Activated B cell treated with CpG ODN at 0.5 μM for 24 hours (primary cell): Measurements from ENCODE around the gene HERC4. TPM values are rescaled to one million over a fixed set of nuclear protein-coding genes. Genes with fewer than 3 reads are reported as not detected.

Source experiments
- ATAC-seq: fragments of 200-7000 bp; cut with Tn5 transposase; one replicate; pipeline ENCODE4 v1.10.0; 2021; ENCODE audit warnings: low read depth, mild to moderate bottlenecking, moderate library complexity
- CTCF ChIA-PET: fragments of 350-600 bp; sonication (Branson Sonifier 250); formaldehyde crosslinking; loops from one replicate; lab custom pipeline; 2021; ENCODE audit warnings: antibody characterized with exemption; lab: Charles Lee
- POLR2A ChIA-PET: fragments of 350-600 bp; sonication (Branson Sonifier 250); formaldehyde crosslinking; loops from one replicate; lab custom pipeline; 2021; ENCODE audit warnings: antibody characterized with exemption; lab: Charles Lee
- DNase-seq: peaks from one replicate; pipeline ENCODE4 v3.0.0; 2022
- H3K27ac Mint-ChIP-seq: one replicate; pipeline ENCODE4 v1.8.0; 2020; ENCODE audit warnings: mixed read lengths
- H3K27me3 Mint-ChIP-seq: one replicate; pipeline ENCODE4 v1.8.0; 2021; ENCODE audit warnings: mixed read lengths
- H3K36me3 Mint-ChIP-seq: one replicate; pipeline ENCODE4 v1.8.0; 2021; ENCODE audit warnings: low read depth, mixed read lengths
- H3K4me1 Mint-ChIP-seq: one replicate; pipeline ENCODE4 v1.8.0; 2021; ENCODE audit warnings: mixed read lengths
- H3K4me3 Mint-ChIP-seq: one replicate; pipeline ENCODE4 v1.8.0; 2020; ENCODE audit warnings: mild to moderate bottlenecking, mixed read lengths
- H3K9me3 Mint-ChIP-seq: one replicate; pipeline ENCODE4 v1.8.0; 2020; ENCODE audit warnings: mixed read lengths
- CTCF ChIP-seq: fragments of 200-600 bp; IDR thresholded peaks from one replicate; pipeline ENCODE4 v1.8.0; 2022; ENCODE audit warnings: antibody characterized with exemption, mild to moderate bottlenecking
- intact Hi-C: fragments of 100-400 bp; cut with micrococcal nuclease; formaldehyde crosslinking; loops from one replicate; pipeline ENCODE4 v1.15.1; 2024
- total RNA-seq: library from RNA; stranded (reverse); gene quantifications from 2 replicates; pipeline ENCODE4 v1.2.3, GENCODE V29; 2022

Gene HERC4
- total RNA-seq, 1 donor from 2014 or later, result 84.2 TPM

DNA sequence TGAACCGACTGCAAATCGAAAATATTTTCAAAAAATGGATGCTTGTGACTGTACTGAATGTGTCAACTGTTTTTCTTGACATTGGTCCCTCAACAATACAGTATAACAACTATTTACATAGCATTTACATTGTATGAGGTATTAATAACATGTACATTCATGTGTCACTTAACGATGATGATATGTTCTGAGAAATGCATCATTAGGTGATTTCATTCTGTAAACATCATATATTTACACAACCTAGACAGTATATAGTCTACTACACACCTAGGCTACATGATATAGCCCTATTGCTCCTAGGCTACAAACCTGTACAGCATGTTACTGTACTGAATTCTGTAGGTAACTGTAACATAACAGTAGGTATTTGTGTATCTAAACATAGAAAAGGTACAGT, 150.9 kb downstream of the HERC4 start:
- CTCF ChIA-PET, result no interaction called here
- TF ChIP-seq CTCF, result no peak
- no peaks in the 10 kb centered on the region for H3K9me3 Mint-ChIP-seq

DNA sequence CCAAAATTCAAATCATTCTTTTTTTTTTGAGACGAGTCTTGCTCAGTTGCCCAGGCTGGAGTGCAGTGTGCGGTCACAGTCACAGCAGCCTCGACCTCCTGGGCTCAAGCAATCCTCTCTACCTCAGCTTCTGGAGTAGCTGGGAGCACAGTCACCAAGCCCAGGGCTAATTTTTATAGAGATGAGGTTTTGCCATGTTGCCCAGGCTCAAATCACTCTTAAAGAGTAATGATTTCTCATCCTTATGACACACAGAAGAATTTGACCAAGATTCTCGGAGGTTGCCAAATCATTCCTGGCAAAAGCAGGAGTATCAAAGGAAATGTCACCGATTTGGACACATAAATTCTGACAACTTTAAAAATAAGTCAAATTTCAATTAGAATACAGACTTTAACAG, 151.5 kb downstream of the HERC4 start:
- no peak overlapping the region for H3K4me3 Mint-ChIP-seq
- ATAC-seq (no peak), DNase-seq (no peak)
- intact Hi-C loops, result no loop called here
- no peaks in the 10 kb centered on the region for H3K4me1 Mint-ChIP-seq
- POLR2A ChIA-PET, result no interaction called here
- peaks cover 79% of the 10 kb centered on the region for H3K36me3 Mint-ChIP-seq
- TF ChIP-seq CTCF, result no peak
- no peaks in the 10 kb centered on the region for H3K27me3 Mint-ChIP-seq
- H3K9me3 Mint-ChIP-seq, result no peaks in the 10 kb centered on the region
- no peak overlapping the region for H3K27ac Mint-ChIP-seq
- CTCF ChIA-PET, result no interaction called here

More for the DNA sequence above, 150.9 kb downstream of the HERC4 start:
- ATAC-seq (no peak), DNase-seq (no peak)
- no peak overlapping the region for H3K27ac Mint-ChIP-seq
- no peak overlapping the region for H3K4me3 Mint-ChIP-seq
- POLR2A ChIA-PET, result no interaction called here
- intact Hi-C loops, result no loop called here
- H3K36me3 Mint-ChIP-seq, result peaks cover 78% of the 10 kb centered on the region
- no peaks in the 10 kb centered on the region for H3K4me1 Mint-ChIP-seq
- H3K27me3 Mint-ChIP-seq, result no peaks in the 10 kb centered on the region

DNA sequence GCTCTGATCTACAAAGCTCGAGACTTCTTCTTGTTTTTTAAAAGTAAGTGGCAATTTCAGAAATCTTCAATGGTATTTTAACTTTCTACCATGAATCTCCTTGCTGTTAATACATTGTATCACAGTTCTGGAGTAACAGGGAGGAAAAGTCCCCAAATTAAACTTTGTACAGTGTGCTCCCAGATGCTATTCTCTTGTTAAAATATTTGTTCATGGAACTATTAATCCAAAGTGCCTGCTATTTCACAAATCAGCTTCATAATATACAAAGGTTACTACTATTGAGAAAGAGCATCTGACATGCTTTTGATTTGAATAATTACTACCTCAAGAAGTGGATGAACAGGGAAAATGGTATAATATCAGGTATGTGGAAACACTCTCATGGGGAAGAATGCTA, 154.0 kb downstream of the HERC4 start:
- no peaks in the 10 kb centered on the region for H3K9me3 Mint-ChIP-seq
- H3K27me3 Mint-ChIP-seq, result no peaks in the 10 kb centered on the region
- H3K4me3 Mint-ChIP-seq, result no peak overlapping the region
- CTCF ChIA-PET, result interaction anchor here (1.0 kb wide), 1 partner anchor 15 kb away, joined by 3 read pairs; no protein-coding TSS in a partner anchor
- intact Hi-C loops, result no loop called here
- no peak for TF ChIP-seq CTCF
- no peak for ATAC-seq
- H3K27ac Mint-ChIP-seq, result no peak overlapping the region
- H3K36me3 Mint-ChIP-seq, result peaks cover 74% of the 10 kb centered on the region
- DNase-seq, result no peak
- POLR2A ChIA-PET, result no interaction called here
- no peaks in the 10 kb centered on the region for H3K4me1 Mint-ChIP-seq

DNA sequence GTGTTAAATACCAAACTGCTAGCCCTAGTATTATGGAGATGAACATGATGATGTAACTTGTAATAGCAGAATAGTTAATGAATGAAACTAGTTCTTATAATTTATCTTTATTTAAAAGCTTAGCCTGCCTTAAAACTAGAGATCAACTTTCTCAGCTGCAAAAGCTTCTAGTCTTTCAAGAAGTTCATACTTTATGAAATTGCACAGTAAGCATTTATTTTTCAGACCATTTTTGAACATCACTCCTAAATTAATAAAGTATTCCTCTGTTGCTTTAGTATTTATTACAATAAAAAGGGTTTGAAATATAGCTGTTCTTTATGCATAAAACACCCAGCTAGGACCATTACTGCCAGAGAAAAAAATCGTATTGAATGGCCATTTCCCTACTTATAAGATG, 157.4 kb downstream of the HERC4 start:
- DNase-seq, result no peak
- ChIA-PET CTCF (no interaction called here), POLR2A (no interaction called here)
- Mint-ChIP-seq H3K27me3 (no peaks in the 10 kb centered on the region), H3K36me3 (peaks cover 76% of the 10 kb centered on the region), H3K4me3 (no peak overlapping the region), H3K9me3 (no peaks in the 10 kb centered on the region), H3K4me1 (no peaks in the 10 kb centered on the region), H3K27ac (no peak overlapping the region)
- intact Hi-C loops, result no loop called here
- no peak for TF ChIP-seq CTCF
- no peak for ATAC-seq

DNA sequence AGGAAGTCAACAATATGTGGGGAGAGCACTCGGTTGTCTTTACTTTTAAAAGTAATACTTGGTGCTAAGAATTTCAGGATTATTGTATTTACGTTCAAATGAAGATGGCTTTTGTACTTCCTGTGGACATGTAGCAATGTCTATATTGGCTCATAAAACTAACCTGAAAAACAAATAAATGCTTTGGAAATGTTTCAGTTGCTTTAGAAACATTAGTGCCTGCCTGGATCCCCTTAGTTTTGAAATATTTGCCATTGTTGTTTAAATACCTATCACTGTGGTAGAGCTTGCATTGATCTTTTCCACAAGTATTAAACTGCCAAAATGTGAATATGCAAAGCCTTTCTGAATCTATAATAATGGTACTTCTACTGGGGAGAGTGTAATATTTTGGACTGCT, 157.9 kb downstream of the HERC4 start:
- Mint-ChIP-seq H3K9me3 (no peaks in the 10 kb centered on the region), H3K27ac (no peak overlapping the region), H3K4me3 (no peak overlapping the region), H3K27me3 (no peaks in the 10 kb centered on the region), H3K36me3 (peaks cover 77% of the 10 kb centered on the region), H3K4me1 (peaks cover 2% of the 10 kb centered on the region)
- DNase-seq (no peak), ATAC-seq (no peak)
- intact Hi-C loops, result no loop called here
- POLR2A ChIA-PET, result interaction anchor here (0.7 kb wide), 1 partner anchor 105 kb away, joined by 7 read pairs; no protein-coding TSS in a partner anchor
- no peak for TF ChIP-seq CTCF
- CTCF ChIA-PET, result no interaction called here
